Thyroid gland (tissue), 4 donors: ENCODE results near the gene RBMS2.

Experiments used
- POLR2A ChIP-seq, 2 donors: fragments of 450-650 bp; IDR thresholded peaks; one replicate each; pipeline ENCODE4 v1.6.1; 2017; ENCODE audit warnings: antibody characterized with exemption in 2 of 2, mild to moderate bottlenecking in 2 of 2, moderate library complexity in 1 of 2
- TF ChIP-seq, protein P1 (sequence below), 6 experiments: fragments of 200-600 bp in 3 of 6; fragments of 450-650 bp in 3 of 6; sonication (generic) in 3 of 6; IDR thresholded peaks; one replicate each; pipeline ENCODE4 v1.5.1; 2016 to 2019; ENCODE audit warnings: antibody characterized with exemption in 6 of 6, mild to moderate bottlenecking in 2 of 6, inconsistent platforms in 1 of 6, moderate library complexity in 1 of 6

DNA sequence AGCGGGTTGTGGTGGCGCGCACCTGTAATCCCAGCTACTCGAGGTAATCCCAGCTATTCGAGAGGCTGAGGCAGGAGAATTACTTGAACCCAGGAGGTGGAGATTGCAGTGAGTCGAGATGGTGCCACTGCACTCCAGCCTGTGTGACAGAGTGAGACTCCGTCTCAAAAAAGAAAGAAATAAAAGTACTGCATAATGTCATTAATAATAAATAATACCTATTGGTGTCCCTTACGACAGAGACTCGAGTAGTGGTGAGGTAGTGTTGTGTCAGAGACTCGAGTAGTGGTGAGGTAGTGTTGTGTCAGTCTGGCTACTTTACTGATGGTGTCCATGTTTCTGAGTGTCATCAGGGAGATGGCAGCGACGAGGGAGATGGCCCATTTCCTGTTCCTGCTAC is 34.9 kb upstream of the RBMS2 start:
- TF ChIP-seq POLR2A (IDR thresholded peaks at IDR 0.05): no peak
- TF ChIP-seq, protein P1, sequence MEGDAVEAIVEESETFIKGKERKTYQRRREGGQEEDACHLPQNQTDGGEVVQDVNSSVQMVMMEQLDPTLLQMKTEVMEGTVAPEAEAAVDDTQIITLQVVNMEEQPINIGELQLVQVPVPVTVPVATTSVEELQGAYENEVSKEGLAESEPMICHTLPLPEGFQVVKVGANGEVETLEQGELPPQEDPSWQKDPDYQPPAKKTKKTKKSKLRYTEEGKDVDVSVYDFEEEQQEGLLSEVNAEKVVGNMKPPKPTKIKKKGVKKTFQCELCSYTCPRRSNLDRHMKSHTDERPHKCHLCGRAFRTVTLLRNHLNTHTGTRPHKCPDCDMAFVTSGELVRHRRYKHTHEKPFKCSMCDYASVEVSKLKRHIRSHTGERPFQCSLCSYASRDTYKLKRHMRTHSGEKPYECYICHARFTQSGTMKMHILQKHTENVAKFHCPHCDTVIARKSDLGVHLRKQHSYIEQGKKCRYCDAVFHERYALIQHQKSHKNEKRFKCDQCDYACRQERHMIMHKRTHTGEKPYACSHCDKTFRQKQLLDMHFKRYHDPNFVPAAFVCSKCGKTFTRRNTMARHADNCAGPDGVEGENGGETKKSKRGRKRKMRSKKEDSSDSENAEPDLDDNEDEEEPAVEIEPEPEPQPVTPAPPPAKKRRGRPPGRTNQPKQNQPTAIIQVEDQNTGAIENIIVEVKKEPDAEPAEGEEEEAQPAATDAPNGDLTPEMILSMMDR (IDR thresholded peaks at IDR 0.05): no peak
